Mucosa of gallbladder (tissue), 1 donor: ENCODE data around the gene TBP. TPM values are rescaled to one million over a fixed set of nuclear protein-coding genes. Genes with fewer than 3 reads are reported as not detected.
"Not testable (repeated sequence)": the region's sequence is repeated elsewhere in the genome, so short reads cannot be mapped to it uniquely, and the experiment has no call there.

ENCODE experiments used
- DNase-seq: peaks from one replicate; pipeline ENCODE4 v3.0.0-alpha.2; 2020; ENCODE audit warnings: low spot score
- total RNA-seq: library from RNA; stranded (reverse); gene quantifications from one replicate; pipeline ENCODE4 v1.2.1, GENCODE V29; 2021
- donor health status: DM: no; HTN: no; CAD: no.

The TBP gene
- total RNA-seq, 1 donor from 2014 or later: 11.9 TPM

DNA sequence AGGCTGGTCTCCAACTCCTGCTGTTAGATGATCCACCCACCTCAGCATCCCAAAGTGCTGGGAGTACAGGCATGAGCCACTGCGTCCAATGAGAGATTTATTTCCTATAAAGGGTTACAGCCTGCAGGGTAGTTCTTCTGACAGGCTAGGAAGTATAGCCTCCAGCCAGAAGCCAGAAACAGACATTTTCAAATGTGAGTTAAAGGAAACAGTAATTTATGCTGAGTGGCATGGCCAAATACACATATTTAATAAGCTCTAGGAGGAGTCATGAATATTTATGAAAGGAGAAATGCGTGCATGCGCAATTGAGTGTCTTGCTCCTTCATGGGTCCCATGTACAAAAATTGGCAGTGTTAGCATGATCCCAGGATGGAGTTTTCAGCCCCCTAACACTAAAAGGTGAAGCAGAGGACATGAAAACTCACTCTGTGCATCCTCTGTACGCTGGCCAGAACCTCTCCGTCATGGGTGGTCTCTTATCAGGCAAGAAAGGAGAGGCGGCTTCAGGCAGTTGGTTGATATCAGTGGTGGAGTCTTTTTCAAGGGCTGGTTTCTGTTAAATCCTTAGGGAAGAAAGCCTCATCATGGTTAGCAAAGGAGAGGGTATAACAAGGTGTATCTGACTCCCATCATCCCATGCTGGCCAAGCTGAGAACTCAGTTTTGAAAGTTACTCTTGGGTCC, 51.5 kb downstream of the TBP start:
- DNase-seq: no peak

GRCh38 chr6:170609225-170609624, 55.1 kb downstream of the TBP start:
- DNase-seq: not testable (repeated sequence)

- not testable (repeated sequence) for DNase-seq
These were observed 58.2 kb downstream of the TBP start for GRCh38 chr6:170612256-170612804.

DNA sequence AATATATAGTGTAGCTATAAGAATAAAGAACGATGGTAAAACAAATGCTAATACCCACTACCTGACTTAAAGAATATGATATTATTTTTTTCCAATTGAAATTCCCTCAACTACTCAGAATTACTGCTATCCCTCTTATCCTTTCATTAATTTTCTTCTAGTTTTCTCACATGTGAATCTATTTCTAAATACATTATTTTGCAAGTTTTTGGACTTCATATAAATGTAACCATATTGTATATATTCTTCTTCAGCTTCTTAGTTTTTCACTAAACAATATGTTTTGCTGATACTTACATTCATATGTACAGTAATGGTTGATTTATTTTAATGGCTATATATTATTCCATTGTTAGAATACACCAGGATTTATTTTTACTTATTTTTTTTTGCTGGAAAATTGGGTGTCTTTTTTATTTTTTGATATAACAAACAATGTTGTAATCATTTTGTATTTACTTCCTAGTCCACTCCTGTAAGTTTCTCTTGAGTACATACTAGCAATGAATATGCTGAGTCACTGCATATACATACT, 61.9 kb downstream of the TBP start:
- DNase-seq: not testable (repeated sequence)

Other genes starting within 250 kb of the TBP start
- 38.9 TPM for gene FAM120B, start 247.6 kb upstream of the TBP start, total RNA-seq
- 109 TPM for gene PSMB1, start 1.1 kb upstream of the TBP start, total RNA-seq
- gene PDCD2, start 30.3 kb downstream of the TBP start, total RNA-seq: 49.8 TPM